ENCODE results near the gene AATK. TPM values are rescaled to one million over a fixed set of nuclear protein-coding genes. Genes with fewer than 3 reads are reported as not detected.

The AATK gene
- total and polyA plus RNA-seq, 9 of the 15 experiments (the other 6 are each of a cell fraction or from before 2014, with no cell fraction given), result 0.11 to 0.55 (median 0.38) TPM; not detected in 5

DNA sequence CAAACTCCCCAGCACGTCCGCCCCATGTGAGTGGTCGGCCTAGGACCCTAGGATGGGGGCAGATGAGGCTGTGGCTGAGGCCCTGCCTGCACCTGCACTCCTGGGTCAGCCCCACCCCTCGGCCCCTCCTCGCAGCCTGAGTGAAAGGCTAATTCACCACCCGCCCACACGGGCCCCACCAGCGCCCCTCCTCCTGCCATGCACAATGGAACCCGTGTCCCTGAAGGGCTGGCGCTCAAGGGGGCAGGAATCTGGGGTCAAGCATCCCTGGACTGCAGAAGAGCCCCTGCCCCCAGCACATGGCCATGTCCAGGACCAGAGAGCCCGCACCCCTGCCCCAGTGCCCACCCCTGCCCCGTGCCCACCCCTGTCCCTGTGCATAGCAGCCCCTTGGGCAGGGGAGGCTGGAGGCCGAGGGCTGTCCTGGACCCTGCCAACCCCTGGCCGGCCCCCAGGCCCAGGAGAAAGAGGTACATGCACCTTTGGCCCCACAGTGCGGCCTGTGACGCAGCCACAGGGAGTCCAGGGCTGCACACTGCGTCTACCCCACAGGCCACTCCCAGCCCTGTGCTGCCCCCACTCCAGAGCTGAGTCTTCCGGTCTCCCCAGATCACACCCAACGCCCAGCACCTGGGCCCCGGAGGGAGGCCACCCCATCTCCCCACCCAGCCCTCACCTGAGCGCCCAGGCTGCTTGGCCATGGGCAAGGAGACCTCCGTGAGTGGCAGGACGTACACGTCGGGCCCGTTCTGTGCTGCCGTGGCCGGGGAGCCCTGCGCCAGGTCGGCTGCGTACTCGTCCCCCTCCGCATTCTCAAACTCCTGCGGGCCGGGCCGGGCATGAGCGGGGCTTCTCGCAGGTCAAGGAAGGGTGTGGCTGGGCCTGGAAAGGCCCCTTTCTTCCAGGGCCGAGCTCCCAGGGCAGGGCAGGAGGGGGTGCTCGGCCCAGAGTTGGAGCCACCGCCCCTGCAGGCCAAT lies 35.3 kb downstream of the AATK start:
- 11% methylated on average over 36 of the region's 41 CpGs for WGBS (ENCODE audit: insufficient coverage, low coverage, missing lambda C conversion rate)
- in situ Hi-C loops (cut with MboI) (loop anchor here (25.0 kb wide), 1 partner anchor 107 kb away; the partner anchor contains the start of genes NDUFAF8 and TEPSIN), intact Hi-C loops (cut with micrococcal nuclease) (no loop called here)
- peaks cover 6 to 91% of the 10 kb centered on the region in 2 experiments; a peak in 4 of 5 replicates for H3K4me1 ChIP-seq (replicated peaks in 1 of 2; ENCODE audit: control insufficient read depth in 2 of 2, insufficient read depth in 2 of 2, low read length in 2 of 2)
- peaks cover 6% of the 10 kb centered on the region for H4K20me1 ChIP-seq (replicated peaks; ENCODE audit: control insufficient read depth, insufficient read depth, low read length)
- H3K4me3 ChIP-seq, result no peak overlapping the region
- no peaks in the 10 kb centered on the region for H3K36me3 ChIP-seq (ENCODE audit: control insufficient read depth, insufficient read depth, low read length)
- no peaks in the 10 kb centered on the region for H3K79me2 ChIP-seq (ENCODE audit: control insufficient read depth, insufficient read depth, low read length)
- H3K9me3 ChIP-seq (replicated peaks; ENCODE audit: control insufficient read depth, insufficient read depth, low read depth, low read length), result no peaks in the 10 kb centered on the region
- no peaks in the 10 kb centered on the region for H3K9me1 ChIP-seq (ENCODE audit: control insufficient read depth, insufficient read depth, low read length)
- FAIRE-seq, result no peak
- BruUV-seq (replicated peaks), result no TSS peak
- no peak overlapping the region for H3K27ac ChIP-seq (ENCODE audit: extremely low read depth, low read depth, low read length)
- DNase-seq (ENCODE audit: extremely low read depth in 1 of 4, low spot score in 3 of 4), result peak in 1 of 4 experiments; percentile 41
- TF ChIP-seq EGR1 (conservative IDR thresholded peaks at IDR 0.05) (0 out of 2 replicates have a peak, but pooled peaks have one; percentile 18), NRF1 (conservative IDR thresholded peaks at IDR 0.05 in 1 of 2, IDR thresholded peaks at IDR 0.05 in 1 of 2) (peak in 1 of 2 experiments; percentile 22; a peak in 2 of 4 replicates)
- TF ChIP-seq, protein P1, sequence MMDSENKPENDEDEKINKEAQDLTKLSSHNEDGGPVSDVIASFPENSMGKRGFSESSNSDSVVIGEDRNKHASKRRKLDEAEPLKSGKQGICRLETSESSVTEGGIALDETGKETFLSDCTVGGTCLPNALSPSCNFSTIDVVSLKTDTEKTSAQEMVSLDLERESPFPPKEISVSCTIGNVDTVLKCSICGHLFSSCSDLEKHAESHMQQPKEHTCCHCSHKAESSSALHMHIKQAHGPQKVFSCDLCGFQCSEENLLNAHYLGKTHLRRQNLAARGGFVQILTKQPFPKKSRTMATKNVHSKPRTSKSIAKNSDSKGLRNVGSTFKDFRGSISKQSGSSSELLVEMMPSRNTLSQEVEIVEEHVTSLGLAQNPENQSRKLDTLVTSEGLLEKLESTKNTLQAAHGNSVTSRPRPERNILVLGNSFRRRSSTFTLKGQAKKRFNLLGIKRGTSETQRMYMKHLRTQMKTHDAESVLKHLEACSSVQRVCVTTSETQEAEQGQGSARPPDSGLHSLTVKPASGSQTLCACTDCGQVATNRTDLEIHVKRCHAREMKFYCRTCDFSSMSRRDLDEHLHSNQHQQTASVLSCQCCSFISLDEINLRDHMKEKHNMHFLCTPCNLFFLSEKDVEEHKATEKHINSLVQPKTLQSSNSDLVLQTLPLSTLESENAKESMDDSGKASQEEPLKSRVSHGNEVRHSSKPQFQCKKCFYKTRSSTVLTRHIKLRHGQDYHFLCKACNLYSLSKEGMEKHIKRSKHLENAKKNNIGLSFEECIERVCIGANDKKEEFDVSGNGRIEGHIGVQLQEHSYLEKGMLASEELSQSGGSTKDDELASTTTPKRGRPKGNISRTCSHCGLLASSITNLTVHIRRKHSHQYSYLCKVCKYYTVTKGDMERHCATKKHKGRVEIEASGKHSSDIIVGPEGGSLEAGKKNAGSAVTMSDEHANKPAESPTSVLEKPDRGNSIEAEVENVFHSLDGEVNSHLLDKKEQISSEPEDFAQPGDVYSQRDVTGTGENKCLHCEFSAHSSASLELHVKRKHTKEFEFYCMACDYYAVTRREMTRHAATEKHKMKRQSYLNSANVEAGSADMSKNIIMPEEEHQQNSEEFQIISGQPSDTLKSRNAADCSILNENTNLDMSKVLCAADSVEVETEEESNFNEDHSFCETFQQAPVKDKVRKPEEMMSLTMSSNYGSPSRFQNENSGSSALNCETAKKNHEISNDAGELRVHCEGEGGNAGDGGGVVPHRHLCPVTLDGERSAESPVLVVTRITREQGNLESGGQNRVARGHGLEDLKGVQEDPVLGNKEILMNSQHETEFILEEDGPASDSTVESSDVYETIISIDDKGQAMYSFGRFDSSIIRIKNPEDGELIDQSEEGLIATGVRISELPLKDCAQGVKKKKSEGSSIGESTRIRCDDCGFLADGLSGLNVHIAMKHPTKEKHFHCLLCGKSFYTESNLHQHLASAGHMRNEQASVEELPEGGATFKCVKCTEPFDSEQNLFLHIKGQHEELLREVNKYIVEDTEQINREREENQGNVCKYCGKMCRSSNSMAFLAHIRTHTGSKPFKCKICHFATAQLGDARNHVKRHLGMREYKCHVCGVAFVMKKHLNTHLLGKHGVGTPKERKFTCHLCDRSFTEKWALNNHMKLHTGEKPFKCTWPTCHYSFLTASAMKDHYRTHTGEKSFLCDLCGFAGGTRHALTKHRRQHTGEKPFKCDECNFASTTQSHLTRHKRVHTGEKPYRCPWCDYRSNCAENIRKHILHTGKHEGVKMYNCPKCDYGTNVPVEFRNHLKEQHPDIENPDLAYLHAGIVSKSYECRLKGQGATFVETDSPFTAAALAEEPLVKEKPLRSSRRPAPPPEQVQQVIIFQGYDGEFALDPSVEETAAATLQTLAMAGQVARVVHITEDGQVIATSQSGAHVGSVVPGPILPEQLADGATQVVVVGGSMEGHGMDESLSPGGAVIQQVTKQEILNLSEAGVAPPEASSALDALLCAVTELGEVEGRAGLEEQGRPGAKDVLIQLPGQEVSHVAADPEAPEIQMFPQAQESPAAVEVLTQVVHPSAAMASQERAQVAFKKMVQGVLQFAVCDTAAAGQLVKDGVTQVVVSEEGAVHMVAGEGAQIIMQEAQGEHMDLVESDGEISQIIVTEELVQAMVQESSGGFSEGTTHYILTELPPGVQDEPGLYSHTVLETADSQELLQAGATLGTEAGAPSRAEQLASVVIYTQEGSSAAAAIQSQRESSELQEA (IDR thresholded peaks at IDR 0.05; ENCODE audit: low read depth), result no peak
- POLR2A ChIA-PET, result interaction anchor here (1.9 kb wide), 1 partner anchor 9 kb away, joined by 6 read pairs; no protein-coding TSS in a partner anchor
- no peak; the same call in 2 of the 3 replicates for ATAC-seq
- no peak overlapping the region for H2AFZ ChIP-seq (ENCODE audit: low read depth, low read length)
- CTCF ChIA-PET (ENCODE audit: low intra/inter-chr PET ratio), result no interaction called here
- peaks cover 9 to 30% of the 10 kb centered on the region in 2 experiments; a peak in 4 of 5 replicates for H3K27me3 ChIP-seq (ENCODE audit: control insufficient read depth in 2 of 2, insufficient read depth in 2 of 2, low read length in 2 of 2)
- H3K9ac ChIP-seq (ENCODE audit: insufficient read depth in 1 of 2, low read depth in 2 of 2, low read length in 2 of 2), result no peak overlapping the region
- H3K4me2 ChIP-seq (ENCODE audit: insufficient read depth, low read length), result no peak overlapping the region
